ENCODE results near the gene UBN2.
A peak's percentile ranks its signal among the peaks of the same experiment; 100 is the strongest.
"Not testable (repeated sequence)": the region's sequence is repeated elsewhere in the genome, so short reads cannot be mapped to it uniquely, and the experiment has no call there.

The UBN2 gene

GRCh38 chr7:139230774-139231512 is at the start of gene UBN2:
TSS of gene UBN2 (plus strand) at chr7:139231237. CDS start at chr7:139231485, 248 bp downstream.
- DNase-seq: peak; percentile 95 to 97

- no peak for DNase-seq
Observed at GRCh38 chr7:139181404-139181803, 49.6 kb upstream of the UBN2 start.

- DNase-seq: no peak
Observed at GRCh38 chr7:139182363-139182762, 48.7 kb upstream of the UBN2 start.

DNA sequence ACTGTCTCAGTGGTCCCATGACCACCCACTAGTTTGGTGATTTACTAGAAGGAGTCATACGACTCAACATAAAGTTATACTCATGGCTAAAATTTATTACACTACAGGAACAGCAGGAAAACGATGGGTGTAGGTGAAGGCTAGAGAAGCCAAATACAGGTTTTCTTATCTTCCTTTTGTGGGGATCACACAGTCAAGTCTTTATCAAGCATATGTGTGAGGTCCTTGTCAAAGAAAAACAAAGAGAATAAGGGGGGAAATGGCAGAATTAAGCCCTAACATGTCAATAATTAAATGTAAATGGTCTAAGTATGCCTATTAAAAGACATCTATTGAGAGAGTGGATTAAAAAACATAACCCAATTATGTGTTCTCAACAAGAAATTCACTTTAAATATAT is 47.8 kb upstream of the UBN2 start:
- DNase-seq: no peak

GRCh38 chr7:139183878-139184338 is 47.1 kb upstream of the UBN2 start:
- DNase-seq: no peak

GRCh38 chr7:139186146-139186545 is 44.9 kb upstream of the UBN2 start:
- no peak for DNase-seq

- no peak for DNase-seq
Observed at GRCh38 chr7:139189357-139189756, 41.7 kb upstream of the UBN2 start.

DNA sequence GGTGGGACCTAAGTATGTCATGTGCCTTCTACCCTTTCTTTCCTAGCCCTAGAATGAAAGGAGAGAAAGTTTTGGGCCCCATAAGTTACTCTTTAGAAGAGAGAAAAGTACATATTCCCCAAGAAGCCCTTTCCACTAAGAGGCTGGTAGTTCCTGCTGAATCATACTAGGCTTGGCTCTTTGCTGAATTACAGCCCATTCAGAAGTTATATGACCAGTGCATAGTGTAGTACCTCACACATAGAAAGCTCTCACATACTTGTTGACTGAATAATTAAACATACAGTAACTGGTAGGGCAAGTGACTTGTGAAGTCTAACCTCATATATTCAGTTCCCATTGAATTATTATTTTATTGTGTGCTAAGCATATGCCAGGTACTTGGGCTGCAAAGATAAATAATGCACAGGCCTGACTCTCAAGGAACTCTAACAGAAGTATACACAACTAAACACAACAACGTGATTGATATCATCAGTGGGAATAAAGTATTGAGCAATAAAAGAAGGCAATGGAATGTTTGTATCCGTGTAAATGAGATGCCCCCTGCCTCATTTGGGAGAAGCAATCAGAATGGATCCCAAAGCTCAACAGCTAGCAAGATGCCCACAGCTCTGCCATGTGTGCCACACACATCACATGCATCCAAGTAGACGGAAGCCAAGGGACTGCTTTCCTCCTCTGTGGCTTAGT is 38.9 kb upstream of the UBN2 start:
- DNase-seq: no peak

GRCh38 chr7:139200382-139200781 is 30.7 kb upstream of the UBN2 start:
- no peak for DNase-seq

- DNase-seq: no peak
Observed at GRCh38 chr7:139203992-139204391, 27.0 kb upstream of the UBN2 start.

- no peak for DNase-seq
Observed at GRCh38 chr7:139205843-139206242, 25.2 kb upstream of the UBN2 start.

DNA sequence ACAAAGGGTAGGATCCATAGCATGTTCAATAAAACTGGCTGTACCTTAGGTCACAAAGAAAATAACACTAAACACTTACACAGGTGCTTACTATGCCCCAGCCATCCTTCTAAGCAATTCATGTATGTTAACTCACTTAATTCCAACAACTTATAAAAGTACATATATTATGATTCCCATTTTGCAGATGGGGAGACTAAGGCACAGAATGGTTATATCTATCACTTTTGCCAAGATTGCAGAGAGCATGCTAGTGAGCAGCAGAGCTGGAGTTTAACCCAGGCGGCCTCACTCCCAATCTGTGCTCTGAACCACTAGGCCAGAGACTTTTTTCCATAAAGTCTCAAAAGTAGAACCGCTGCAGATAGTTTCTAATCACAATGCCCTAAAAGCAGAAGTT is 18.9 kb upstream of the UBN2 start:
- no peak for DNase-seq

DNA sequence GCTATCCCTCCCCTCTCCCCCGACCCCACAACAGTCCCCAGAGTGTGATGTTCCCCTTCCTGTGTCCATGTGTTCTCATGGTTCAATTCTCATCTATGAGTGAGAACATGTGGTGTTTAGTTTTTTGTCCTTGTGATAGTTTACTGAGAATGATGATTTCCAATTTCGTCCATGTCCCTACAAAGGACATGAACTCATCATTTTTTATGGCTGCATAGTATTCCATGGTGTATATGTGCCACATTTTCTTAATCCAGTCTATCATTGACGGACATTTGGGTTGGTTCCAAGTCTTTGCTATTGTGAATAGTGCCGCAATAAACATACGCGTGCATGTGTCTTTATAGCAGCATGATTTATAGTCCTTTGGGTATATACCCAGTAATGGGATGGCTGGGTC is 17.5 kb upstream of the UBN2 start:
- not testable (repeated sequence) for DNase-seq

GRCh38 chr7:139218173-139218572 is 12.9 kb upstream of the UBN2 start:
- DNase-seq: no peak

- DNase-seq: no peak
Observed at GRCh38 chr7:139224219-139224618, 6.8 kb upstream of the UBN2 start.

GRCh38 chr7:139224836-139225235 is 6.2 kb upstream of the UBN2 start:
- not testable (repeated sequence) for DNase-seq

DNA sequence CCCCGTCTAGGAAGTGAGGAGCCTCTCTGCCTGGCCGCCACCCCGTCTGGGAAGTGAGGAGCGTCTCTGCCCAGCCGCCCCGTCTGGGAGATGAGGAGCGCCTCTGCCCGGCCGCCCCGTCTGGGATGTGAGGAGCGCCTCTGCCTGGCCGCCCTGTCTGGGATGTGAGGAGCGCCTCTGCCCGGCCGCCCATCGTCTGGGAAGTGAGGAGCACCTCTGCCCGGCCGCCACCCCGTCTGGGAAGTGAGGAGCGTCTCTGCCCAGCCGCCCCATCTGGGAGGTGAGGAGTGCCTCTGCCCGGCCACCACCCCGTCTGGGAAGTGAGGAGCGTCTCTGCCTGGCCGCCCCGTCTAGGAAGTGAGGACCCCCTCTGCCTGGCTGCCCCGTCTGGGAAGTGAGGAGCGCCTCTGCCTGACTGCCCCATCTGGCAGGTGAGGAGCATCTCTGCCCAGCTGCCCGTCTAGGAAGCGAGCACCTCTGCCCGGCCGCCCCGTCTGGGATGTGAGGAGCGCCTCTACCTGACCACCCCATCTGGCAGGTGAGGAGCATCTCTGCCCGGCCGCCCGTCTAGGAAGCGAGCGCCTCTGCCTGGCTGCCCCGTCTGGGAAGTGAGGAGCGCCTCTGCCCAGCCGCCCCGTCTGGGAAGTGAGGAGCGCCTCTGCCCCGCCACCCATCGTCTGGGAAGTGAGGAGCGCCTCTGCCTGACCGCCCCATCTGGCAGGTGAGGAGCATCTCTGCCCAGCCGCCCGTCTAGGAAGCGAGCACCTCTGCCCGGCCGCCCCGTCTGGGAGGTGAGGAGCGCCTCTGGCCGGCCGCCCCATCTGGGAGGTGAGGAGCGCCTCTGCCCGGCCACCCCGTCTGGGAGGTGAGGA is 5.5 kb upstream of the UBN2 start:
- not testable (repeated sequence) for DNase-seq

GRCh38 chr7:139226158-139226515 is 4.9 kb upstream of the UBN2 start:
- DNase-seq: not testable (repeated sequence)

GRCh38 chr7:139226988-139227488 is 4.0 kb upstream of the UBN2 start:
- DNase-seq: not testable (repeated sequence)

DNA sequence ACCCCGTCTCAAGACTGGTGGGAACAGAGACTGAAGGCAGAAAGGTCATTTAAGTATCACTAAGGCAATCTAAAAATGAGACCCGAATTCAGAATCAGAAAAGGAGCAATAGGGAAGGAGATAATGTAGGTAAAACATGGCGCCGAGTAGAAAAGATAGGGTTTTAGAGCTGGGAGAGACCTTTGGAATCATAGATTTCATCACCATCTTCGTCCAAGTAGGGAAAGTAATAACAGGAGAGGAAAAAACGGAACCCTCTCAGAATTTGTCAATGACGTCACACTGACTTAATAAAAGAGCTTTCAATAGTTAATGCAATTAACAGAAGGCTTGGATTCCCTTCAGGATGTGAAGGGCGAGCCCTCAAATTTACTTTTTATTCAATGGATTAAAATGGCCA is 1.0 kb upstream of the UBN2 start:
- DNase-seq: no peak

- DNase-seq: no peak
Observed at GRCh38 chr7:139230484-139230773, 608 bp upstream of the UBN2 start.

DNA sequence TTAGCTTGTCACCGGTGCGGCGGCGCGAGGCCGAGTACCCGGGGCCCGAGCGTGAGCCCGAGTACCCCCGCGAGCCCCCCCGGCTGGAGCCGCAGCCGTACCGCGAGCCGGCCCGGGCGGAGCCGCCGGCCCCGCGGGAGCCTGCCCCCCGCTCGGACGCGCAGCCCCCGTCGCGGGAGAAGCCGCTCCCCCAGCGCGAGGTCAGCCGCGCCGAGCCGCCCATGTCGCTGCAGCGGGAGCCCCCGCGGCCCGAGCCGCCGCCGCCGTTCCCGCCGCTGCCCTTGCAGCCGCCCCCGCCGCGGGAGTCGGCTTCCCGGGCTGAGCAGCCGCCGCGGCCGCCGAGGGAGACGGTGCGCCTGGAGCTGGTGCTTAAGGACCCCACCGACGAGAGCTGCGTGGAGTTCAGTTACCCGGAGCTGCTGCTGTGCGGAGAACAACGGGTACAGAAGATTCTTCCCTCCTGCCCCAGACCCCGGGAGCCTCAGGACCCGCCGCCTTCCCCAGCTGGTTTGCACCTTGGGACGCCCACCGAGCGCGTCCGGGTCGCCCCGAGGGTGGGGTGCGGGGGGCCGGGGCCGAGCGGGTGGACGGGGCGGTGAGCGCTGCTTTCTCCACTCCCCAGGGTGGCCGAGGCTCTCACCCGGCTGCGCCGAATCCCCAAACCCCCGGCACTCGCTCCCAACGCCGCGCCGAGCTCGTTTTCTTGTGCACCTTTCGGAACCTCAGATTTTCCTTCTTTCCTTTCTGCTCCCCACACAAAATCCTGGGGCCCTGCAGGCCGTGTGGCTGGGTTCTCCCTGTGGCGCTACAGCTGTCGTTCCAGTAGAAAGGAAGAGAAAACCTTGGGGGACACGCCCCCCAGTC is 708 bp downstream of the UBN2 start:
- peak in 1 of 2 donors; percentile 16 for DNase-seq

DNA sequence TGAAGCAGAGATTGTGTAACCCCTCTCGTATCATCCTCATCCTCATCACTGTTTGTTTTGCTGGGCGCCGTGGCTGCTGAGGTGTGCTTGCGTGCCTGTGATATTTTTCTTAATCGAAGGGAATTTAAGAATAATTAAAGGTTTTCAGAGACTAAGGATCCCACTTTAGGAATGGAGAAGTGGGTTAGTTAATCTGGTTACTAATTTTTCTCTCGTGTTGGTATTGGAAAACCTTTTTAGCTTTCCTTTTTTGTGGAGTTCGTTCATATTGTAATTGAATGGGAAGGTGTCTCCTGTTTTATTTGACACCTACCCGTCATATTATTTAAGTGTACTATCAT is 1.3 kb downstream of the UBN2 start:
- DNase-seq: peak in 1 of 2 donors; percentile 22

All from CD4-positive, alpha-beta T cell treated with Interleukin-4 for 1 hour (primary cell).